Stimulated activated naive CD8-positive, alpha-beta T cell treated with anti-CD3 and anti-CD28 coated beads, Interleukin-15, amount 100 ng/mL, for 72 hours (primary cell): Measurements from ENCODE around the gene ATRAID.

Experiments used
- ATAC-seq: fragments of 150-1000 bp; cut with Tn5 transposase; 2 replicates; pipeline ENCODE4 v1.10.0; 2021; ENCODE audit warnings: mild to moderate bottlenecking, moderate library complexity
- DNase-seq, 2 donors: peaks; one replicate each; pipeline ENCODE4 v3.0.0; 2021 to 2022
- H3K27ac Mint-ChIP-seq, 2 donors: one replicate each; pipeline ENCODE4 v1.8.0; 2022; ENCODE audit warnings: mild to moderate bottlenecking in 2 of 2, mixed read lengths in 2 of 2, moderate library complexity in 2 of 2
- H3K27me3 Mint-ChIP-seq: one replicate; pipeline ENCODE4 v1.8.0; 2022; ENCODE audit warnings: mixed read lengths
- H3K4me1 Mint-ChIP-seq: one replicate; pipeline ENCODE4 v1.8.0; 2022; ENCODE audit warnings: mild to moderate bottlenecking, mixed read lengths
- H3K4me3 Mint-ChIP-seq, 2 donors: one replicate each; pipeline ENCODE4 v1.8.0; 2022; ENCODE audit warnings: mild to moderate bottlenecking in 2 of 2, mixed read lengths in 2 of 2, moderate library complexity in 1 of 2
- H3K9me3 Mint-ChIP-seq, 2 donors: one replicate each; pipeline ENCODE4 v1.8.0; 2022; ENCODE audit warnings: mixed read lengths in 2 of 2

Gene ATRAID

GRCh38 chr2:27227501-27227900 lies 15.7 kb downstream of the ATRAID start:
- ATAC-seq (no peak), DNase-seq (no peak)
- Mint-ChIP-seq H3K9me3 (no peaks in the 10 kb centered on the region), H3K4me3 (no peak overlapping the region), H3K27me3 (no peaks in the 10 kb centered on the region), H3K27ac (no peak overlapping the region), H3K4me1 (peaks cover 13% of the 10 kb centered on the region)

DNA sequence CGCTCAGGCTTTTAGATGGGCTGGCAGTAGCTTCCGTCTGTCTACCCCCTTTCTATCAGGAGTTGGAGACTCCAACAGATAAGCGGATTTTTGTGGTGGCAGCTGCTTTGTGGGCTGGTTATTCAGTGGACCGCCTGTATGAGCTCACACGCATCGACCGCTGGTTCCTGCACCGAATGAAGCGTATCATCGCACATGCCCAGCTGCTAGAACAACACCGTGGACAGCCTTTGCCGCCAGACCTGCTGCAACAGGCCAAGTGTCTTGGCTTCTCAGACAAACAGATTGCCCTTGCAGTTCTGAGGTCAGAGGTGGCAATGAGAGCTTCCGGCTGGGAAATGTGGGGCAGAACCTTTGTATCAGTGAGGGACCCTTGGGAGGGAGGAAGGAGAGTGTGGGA lies 20.1 kb downstream of the ATRAID start:
- no peaks in the 10 kb centered on the region for H3K9me3 Mint-ChIP-seq
- H3K4me1 Mint-ChIP-seq = no peaks in the 10 kb centered on the region
- no peaks in the 10 kb centered on the region for H3K27me3 Mint-ChIP-seq
- no peak overlapping the region for H3K4me3 Mint-ChIP-seq
- peak overlapping the region in 1 of 2 donors; percentile 65 for H3K27ac Mint-ChIP-seq
- DNase-seq = no peak
- no peak for ATAC-seq

DNA sequence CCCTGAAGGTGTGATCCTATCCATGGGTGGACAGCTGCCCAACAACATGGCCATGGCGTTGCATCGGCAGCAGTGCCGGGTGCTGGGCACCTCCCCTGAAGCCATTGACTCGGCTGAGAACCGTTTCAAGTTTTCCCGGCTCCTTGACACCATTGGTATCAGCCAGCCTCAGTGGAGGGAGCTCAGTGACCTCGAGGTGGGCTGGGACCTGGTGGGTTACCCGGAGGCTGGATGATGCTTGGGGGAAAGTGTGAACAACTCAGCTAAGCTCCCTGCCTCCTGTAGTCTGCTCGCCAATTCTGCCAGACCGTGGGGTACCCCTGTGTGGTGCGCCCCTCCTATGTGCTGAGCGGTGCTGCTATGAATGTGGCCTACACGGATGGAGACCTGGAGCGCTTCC lies 21.5 kb downstream of the ATRAID start:
- no peak overlapping the region for H3K27ac Mint-ChIP-seq
- ATAC-seq (no peak), DNase-seq (no peak)
- no peaks in the 10 kb centered on the region for H3K27me3 Mint-ChIP-seq
- no peaks in the 10 kb centered on the region for H3K4me1 Mint-ChIP-seq
- no peaks in the 10 kb centered on the region for H3K9me3 Mint-ChIP-seq
- no peak overlapping the region for H3K4me3 Mint-ChIP-seq

DNA sequence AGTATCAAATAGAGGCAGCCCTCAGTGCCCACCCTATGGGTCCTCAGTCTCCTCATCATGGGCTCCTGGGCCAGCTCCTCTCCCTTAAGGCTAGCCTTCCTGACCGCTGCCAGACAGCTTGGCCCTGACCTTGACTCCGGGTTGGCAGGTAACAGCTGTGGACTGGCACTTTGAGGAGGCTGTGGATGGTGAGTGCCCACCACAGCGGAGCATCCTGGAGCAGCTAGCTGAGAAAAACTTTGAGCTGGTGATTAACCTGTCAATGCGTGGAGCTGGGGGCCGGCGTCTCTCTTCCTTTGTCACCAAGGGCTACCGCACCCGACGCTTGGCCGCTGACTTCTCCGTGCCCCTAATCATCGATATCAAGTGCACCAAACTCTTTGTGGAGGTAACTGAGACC lies 24.3 kb downstream of the ATRAID start:
- no peaks in the 10 kb centered on the region for H3K27me3 Mint-ChIP-seq
- ATAC-seq (no peak), DNase-seq (no peak)
- H3K9me3 Mint-ChIP-seq = no peaks in the 10 kb centered on the region
- peaks cover 4% of the 10 kb centered on the region for H3K4me1 Mint-ChIP-seq
- H3K27ac Mint-ChIP-seq = peak overlapping the region in 1 of 2 donors; percentile 3
- H3K4me3 Mint-ChIP-seq = no peak overlapping the region

GRCh38 chr2:27236626-27237025 lies 24.8 kb downstream of the ATRAID start:
- no peak for ATAC-seq
- no peak overlapping the region for H3K4me3 Mint-ChIP-seq
- peaks cover 7% of the 10 kb centered on the region for H3K4me1 Mint-ChIP-seq

GRCh38 chr2:27237341-27237945 lies 25.6 kb downstream of the ATRAID start:
- ATAC-seq (no peak), DNase-seq (no peak)
- no peak overlapping the region for H3K4me3 Mint-ChIP-seq
- no peaks in the 10 kb centered on the region for H3K27me3 Mint-ChIP-seq
- no peaks in the 10 kb centered on the region for H3K9me3 Mint-ChIP-seq
- peaks cover 15% of the 10 kb centered on the region for H3K4me1 Mint-ChIP-seq
- no peak overlapping the region for H3K27ac Mint-ChIP-seq

More at GRCh38 chr2:27236626-27237025, 24.8 kb downstream of the ATRAID start:
- no peaks in the 10 kb centered on the region for H3K27me3 Mint-ChIP-seq
- H3K9me3 Mint-ChIP-seq = no peaks in the 10 kb centered on the region
- DNase-seq = no peak
- H3K27ac Mint-ChIP-seq = no peak overlapping the region

DNA sequence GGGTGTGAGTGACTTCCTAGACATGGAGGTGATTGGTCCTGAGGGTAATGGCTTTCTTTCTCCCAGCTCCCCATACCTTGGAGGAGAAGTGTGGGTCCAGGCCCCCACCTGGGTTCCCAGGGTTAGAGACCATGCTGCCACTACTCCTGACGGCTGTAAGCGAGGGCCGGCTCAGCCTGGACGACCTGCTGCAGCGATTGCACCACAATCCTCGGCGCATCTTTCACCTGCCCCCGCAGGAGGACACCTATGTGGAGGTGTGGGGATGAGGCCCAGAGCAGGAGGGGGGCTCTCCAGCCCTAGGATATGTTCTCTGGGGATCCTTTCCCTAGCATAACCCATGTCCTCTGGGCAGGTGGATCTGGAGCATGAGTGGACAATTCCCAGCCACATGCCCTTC lies 27.1 kb downstream of the ATRAID start:
- no peaks in the 10 kb centered on the region for H3K27me3 Mint-ChIP-seq
- H3K9me3 Mint-ChIP-seq = no peaks in the 10 kb centered on the region
- ATAC-seq (no peak), DNase-seq (no peak)
- H3K4me3 Mint-ChIP-seq = no peak overlapping the region
- peaks cover 15% of the 10 kb centered on the region for H3K4me1 Mint-ChIP-seq
- H3K27ac Mint-ChIP-seq = no peak overlapping the region

DNA sequence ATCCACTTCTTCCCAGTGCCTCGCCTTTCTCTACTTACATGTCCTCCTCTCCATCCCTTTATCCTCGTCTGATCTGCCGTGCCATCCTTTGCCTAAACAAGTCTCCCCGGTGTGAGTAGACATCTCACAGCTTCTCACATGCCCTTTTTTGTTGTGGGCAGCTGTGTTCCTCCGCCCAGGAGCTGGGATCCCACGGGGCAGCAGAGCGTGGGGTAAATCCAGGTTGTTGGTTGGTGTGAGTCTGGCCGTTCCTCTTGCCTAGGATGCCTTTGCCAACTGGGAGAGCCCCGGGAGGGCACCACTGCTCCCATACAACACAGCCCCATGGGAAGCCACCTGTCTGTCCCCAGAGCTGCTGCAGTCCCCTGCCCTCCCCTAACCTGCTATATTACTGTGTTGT lies 28.6 kb downstream of the ATRAID start:
- no peak for DNase-seq
- Mint-ChIP-seq H3K9me3 (no peaks in the 10 kb centered on the region), H3K27me3 (no peaks in the 10 kb centered on the region), H3K27ac (no peak overlapping the region), H3K4me1 (peaks cover 15% of the 10 kb centered on the region), H3K4me3 (no peak overlapping the region)
- no peak for ATAC-seq

DNA sequence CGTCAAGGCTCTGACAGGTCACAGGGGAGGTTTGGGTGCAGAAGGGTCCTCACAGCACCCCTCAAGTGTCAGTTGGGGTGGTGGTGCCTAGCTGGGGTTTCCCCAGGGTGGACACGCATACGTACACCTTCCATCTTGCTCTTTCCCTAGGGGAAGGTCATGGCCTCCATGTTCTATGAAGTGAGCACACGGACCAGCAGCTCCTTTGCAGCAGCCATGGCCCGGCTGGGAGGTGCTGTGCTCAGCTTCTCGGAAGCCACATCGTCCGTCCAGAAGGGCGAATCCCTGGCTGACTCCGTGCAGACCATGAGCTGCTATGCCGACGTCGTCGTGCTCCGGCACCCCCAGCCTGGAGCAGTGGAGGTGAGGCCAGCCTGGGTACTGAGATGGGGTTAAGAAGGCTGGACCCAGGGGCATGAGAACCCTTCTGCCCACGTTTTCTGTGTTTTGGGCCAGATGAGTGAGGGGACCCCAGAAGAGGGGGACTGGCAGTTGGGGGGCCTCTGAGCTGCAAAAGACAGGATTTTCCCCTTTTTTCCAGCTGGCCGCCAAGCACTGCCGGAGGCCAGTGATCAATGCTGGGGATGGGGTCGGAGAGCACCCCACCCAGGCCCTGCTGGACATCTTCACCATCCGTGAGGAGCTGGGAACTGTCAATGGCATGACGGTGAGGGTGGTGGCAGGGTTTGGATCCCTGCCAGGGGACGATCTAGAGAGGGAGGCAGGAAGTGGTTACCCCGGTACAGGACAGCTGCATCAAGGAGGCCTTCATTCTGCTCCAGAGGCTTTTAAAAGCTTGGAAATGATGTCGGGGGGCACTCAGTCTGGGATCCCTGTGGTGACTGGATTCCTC lies 30.1 kb downstream of the ATRAID start:
- no peak for ATAC-seq
- no peaks in the 10 kb centered on the region for H3K27me3 Mint-ChIP-seq
- H3K4me1 Mint-ChIP-seq = peaks cover 15% of the 10 kb centered on the region
- peak overlapping the region; percentile 40 to 93 for H3K27ac Mint-ChIP-seq
- no peaks in the 10 kb centered on the region for H3K9me3 Mint-ChIP-seq
- H3K4me3 Mint-ChIP-seq = no peak overlapping the region
- no peak for DNase-seq

- ATAC-seq = no peak
- no peak overlapping the region for H3K4me3 Mint-ChIP-seq
- H3K4me1 Mint-ChIP-seq = peaks cover 15% of the 10 kb centered on the region
- DNase-seq = no peak
- peak overlapping the region in 1 of 2 donors; percentile 93 for H3K27ac Mint-ChIP-seq
- no peaks in the 10 kb centered on the region for H3K27me3 Mint-ChIP-seq
- no peaks in the 10 kb centered on the region for H3K9me3 Mint-ChIP-seq
Observed at GRCh38 chr2:27242614-27242951, 30.7 kb downstream of the ATRAID start.

DNA sequence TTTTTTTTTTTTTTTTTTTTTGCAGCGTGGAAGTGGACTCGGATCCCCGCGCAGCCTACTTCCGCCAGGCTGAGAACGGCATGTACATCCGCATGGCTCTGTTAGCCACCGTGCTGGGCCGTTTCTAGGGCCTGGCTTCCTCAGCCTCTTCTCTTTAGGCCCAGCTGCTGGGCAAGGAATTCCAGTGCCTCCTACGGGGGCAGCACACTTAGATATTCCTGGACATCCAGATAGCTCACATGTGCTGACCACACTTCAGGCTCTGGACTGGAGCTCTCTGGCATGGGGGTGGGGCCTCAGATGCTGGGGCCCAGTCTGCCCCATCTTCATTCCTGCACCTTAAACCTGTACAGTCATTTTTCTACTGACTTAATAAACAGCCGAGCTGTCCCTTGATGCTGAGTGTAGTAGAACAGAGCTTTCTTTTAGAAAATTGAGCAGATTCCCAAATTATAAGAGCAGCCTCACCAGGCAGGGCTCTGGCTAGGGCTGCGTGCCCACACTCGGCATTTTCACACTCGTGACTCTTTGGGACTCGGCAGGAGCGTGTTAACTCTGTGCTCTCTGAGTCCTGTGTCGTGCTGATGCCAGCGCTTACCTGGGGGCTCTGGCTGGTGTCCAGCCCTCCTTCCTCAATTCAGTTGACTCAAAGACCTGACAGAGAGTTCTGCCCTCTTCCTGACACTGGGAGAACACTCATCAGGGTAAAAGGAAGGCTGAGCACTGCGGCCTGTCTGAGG lies 31.7 kb downstream of the ATRAID start:
- no peaks in the 10 kb centered on the region for H3K27me3 Mint-ChIP-seq

GRCh38 chr2:27245116-27245515 lies 33.3 kb downstream of the ATRAID start:
- Mint-ChIP-seq H3K27ac (no peak overlapping the region), H3K4me1 (peaks cover 15% of the 10 kb centered on the region), H3K27me3 (no peaks in the 10 kb centered on the region)

More for the DNA sequence above, 31.7 kb downstream of the ATRAID start:
- DNase-seq = no peak
- Mint-ChIP-seq H3K9me3 (no peaks in the 10 kb centered on the region), H3K4me3 (no peak overlapping the region), H3K27ac (no peak overlapping the region), H3K4me1 (peaks cover 15% of the 10 kb centered on the region)
- no peak for ATAC-seq

DNA sequence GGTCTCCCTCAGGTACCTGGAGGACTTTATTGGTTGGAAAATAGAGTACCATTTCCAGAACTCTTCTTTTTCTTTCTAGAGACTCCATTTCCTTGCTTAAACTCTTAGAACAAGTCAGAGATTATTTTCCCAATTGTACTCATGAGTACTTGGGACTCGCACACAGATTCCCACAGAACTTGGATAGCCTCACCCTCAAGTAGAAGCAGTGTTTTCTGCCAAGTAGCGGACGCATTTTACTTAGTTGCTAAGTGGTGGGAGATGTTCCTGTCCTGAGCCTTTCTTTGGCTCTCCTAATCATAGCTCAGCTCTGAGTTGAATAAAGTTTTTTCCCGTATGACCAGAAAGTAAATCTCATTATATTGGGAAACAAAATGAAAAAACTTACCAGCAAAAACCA lies 33.8 kb downstream of the ATRAID start:
- no peak overlapping the region for H3K27ac Mint-ChIP-seq
- H3K4me1 Mint-ChIP-seq = peaks cover 19% of the 10 kb centered on the region
- H3K9me3 Mint-ChIP-seq = no peaks in the 10 kb centered on the region
- ATAC-seq (no peak), DNase-seq (no peak)
- H3K4me3 Mint-ChIP-seq = no peak overlapping the region
- peaks cover 2% of the 10 kb centered on the region for H3K27me3 Mint-ChIP-seq

More at GRCh38 chr2:27245116-27245515, 33.3 kb downstream of the ATRAID start:
- no peaks in the 10 kb centered on the region for H3K9me3 Mint-ChIP-seq
- no peak for ATAC-seq
- no peak for DNase-seq
- H3K4me3 Mint-ChIP-seq = no peak overlapping the region

DNA sequence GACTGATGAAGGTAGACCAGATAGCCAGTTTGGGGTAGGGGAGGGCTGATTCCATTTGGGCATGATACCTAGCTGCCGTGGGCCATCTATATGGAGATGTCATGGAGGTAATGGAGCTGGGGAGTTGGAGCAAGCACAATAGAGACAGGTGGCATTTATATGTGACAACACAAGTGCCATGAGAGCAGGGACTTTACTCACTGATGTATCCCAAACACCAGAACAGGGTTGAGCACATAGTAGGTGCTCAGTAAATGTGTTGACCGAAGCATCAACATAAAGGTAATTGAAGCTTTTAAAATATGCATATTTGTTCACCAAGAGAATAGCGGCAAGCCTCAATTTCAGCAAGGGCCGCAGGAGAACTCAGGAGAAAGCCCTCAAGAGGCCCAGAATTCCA lies 36.1 kb downstream of the ATRAID start:
- Mint-ChIP-seq H3K9me3 (no peaks in the 10 kb centered on the region), H3K4me1 (peaks cover 9% of the 10 kb centered on the region), H3K27me3 (peaks cover 13% of the 10 kb centered on the region), H3K4me3 (no peak overlapping the region), H3K27ac (no peak overlapping the region)
- ATAC-seq (no peak), DNase-seq (no peak)

DNA sequence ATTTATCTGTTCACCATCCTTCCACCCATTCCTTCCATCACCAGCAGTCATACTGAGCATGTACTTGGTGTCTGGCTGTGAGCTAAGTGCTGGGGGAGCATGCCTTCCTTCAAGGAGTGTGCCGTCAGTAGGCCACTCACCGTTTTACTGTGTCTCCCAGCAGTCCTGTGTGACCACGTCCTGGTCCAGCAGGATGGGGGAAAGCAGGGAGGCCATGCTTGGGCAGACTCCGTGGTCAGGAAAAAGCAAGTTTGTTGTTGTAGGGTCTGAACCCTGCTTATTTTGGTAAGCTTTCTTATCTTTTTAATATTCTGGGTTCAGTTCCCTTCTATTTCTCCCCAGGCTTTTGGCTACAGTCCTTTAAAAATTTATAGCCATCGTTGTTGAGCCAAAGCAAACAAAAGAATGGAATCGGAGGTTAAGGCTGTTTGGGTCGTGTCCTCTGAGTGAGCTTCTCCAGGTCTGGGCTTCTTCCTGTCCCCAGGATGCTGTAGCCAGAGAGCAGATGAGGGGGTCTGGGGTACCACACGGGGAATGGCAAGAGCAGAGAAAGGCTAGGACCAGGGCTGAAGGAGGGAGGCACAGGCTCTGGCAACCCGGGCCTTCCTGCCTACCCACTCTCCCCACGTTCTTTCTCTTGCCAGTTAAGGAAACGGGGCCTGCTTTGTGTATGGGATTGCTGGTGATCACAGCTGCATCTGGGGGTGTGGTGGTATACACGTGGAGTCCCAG lies 37.5 kb downstream of the ATRAID start:
- H3K27ac Mint-ChIP-seq = no peak overlapping the region
- DNase-seq (no peak), ATAC-seq (peak; percentile 19)
- no peak overlapping the region for H3K4me3 Mint-ChIP-seq
- peaks cover 17% of the 10 kb centered on the region for H3K27me3 Mint-ChIP-seq
- peaks cover 9% of the 10 kb centered on the region for H3K4me1 Mint-ChIP-seq
- H3K9me3 Mint-ChIP-seq = no peaks in the 10 kb centered on the region
